ENCODE measurements around the gene UBA52. TPM values are rescaled to one million over a fixed set of nuclear protein-coding genes. Genes with fewer than 3 reads are reported as not detected.
A peak's percentile ranks its signal among the peaks of the same experiment; 100 is the strongest.

The UBA52 gene
- total and polyA plus RNA-seq, 12 donors = 634 to 1,276 (median 727) TPM

DNA sequence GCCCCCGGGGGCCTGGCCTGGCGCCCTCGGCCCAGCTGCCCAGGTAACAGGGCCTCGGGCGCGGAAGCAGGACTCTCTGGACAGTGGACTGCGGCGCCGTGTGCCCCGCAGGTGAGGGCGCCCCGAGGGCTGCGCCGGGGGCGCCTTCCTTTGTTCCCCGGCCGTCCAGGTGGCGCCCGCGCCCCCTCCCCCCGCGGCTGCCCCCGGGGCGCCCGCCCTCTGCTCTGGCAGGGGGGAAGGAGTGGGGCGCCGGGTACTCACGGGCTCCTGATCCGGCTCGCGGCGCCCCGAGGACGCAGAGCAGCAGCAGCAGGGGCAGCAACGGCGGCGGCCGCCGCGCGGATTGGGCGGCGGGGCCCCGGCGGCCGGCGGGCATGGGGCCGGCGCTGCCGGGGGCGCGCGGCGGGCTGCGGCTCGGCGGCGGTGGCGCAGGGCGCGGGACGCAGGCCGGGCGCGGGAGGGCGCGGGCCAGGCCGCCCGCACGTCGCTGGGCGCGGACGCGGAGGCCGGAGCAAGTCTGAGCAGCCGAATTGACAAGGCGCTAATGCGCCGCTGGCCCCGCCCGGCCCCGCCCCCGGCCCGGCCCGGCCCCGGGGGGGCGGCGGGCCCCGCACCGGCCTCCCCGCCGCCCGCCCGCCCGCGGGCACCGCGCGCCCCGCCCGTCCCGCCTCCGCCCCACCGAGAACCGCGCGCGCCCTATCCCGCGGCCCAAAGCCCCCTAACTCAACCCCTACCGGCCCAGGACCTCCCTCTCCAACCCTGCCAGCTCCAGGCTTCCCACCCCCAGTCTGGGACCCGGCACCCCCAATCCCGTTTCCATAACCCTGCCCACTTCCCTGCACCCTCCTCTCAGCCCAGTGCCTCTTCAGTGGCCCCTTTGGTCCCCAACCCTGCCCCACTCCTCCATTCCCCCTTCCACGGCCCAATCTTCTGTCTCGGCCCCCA lies 34.9 kb downstream of the UBA52 start, which contains the start of gene CRLF1:
CRLF1 (minus strand) TSS at position 519 of the 945 bp plus-strand sequence; CDS start at position 376, 143 bp downstream.
- ATAC-seq = peak in 1 of 8 donors; percentile 9
- 1% methylated on average over 35 to 103 of the region's 116 CpGs for whole genome bisulfite sequencing, 2 donors
- Histone ChIP-seq H3K36me3 (no peaks in the 10 kb centered on the region), H3K4me1 (peaks cover 15 to 53% (median 34%) of the 10 kb centered on the region in 9 donors), H3K27ac (peak within 1 kb of the TSS in 2 of 10 donors; percentile 1 to 36), H3K27me3 (peaks cover 40 to 96% (median 94%) of the 10 kb centered on the region in 7 donors), H3K9me3 (no peaks in the 10 kb centered on the region), H3K4me3 (peak within 1 kb of the TSS in 9 of 10 donors; percentile 10 to 35 (median 25))
- intact Hi-C loops (cut with DNase I) = loop anchor here in 3 of 10 donors (5.0 to 10.0 kb wide), 3 partner anchors 51 to 238 kb away; no protein-coding TSS in a partner anchor
- no peak for DNase-seq
- TF ChIP-seq, protein P1, sequence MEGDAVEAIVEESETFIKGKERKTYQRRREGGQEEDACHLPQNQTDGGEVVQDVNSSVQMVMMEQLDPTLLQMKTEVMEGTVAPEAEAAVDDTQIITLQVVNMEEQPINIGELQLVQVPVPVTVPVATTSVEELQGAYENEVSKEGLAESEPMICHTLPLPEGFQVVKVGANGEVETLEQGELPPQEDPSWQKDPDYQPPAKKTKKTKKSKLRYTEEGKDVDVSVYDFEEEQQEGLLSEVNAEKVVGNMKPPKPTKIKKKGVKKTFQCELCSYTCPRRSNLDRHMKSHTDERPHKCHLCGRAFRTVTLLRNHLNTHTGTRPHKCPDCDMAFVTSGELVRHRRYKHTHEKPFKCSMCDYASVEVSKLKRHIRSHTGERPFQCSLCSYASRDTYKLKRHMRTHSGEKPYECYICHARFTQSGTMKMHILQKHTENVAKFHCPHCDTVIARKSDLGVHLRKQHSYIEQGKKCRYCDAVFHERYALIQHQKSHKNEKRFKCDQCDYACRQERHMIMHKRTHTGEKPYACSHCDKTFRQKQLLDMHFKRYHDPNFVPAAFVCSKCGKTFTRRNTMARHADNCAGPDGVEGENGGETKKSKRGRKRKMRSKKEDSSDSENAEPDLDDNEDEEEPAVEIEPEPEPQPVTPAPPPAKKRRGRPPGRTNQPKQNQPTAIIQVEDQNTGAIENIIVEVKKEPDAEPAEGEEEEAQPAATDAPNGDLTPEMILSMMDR (IDR thresholded peaks at IDR 0.05) = no peak

DNA sequence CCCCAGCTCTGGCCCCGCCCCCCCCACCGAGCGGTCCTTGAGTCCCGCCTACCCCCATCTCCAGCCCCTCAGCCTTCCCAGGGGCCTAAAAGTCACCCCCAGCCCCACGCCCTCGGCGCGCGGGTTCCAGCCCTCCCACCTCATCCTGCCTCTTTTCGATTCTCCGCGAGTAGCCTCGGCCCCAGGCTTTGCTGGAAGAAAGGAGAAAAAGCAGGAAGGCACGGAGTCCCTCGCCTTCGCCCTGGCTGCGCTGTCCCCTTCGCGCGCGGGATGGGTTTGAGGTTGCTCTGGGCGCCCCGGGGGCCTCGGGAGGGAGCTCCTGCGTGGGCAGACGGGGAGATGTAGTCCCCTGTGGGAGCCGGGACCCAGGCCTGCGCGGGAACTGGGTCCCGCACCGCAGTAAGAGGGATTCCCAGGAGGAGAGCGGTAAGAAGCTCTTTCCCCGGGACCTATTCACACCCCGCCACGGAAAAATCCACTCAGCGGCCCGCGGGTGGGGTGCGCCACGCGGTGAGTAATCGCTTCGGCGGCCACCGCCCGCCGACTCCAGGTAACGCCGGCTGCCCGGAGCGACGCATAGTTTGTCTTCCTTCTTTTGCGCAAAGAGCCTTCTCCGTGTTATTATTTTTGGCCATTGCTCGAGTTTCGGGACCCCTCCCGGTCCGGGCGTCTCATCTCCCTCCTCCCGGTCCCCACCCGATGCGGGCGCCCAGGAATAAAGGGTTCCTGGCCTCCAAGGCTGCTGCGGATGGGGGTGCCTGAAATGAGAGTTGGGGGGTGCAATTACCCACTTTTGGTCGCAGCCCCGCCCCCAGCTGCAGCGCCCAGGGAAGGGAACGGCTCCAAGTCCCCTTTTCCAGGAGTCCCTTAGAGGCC lies 35.8 kb downstream of the UBA52 start:
- ATAC-seq = peak in 2 of 8 donors; percentile 8 to 39
- peaks cover 24 to 62% (median 44%) of the 10 kb centered on the region in 9 donors for H3K4me1 ChIP-seq

DNA sequence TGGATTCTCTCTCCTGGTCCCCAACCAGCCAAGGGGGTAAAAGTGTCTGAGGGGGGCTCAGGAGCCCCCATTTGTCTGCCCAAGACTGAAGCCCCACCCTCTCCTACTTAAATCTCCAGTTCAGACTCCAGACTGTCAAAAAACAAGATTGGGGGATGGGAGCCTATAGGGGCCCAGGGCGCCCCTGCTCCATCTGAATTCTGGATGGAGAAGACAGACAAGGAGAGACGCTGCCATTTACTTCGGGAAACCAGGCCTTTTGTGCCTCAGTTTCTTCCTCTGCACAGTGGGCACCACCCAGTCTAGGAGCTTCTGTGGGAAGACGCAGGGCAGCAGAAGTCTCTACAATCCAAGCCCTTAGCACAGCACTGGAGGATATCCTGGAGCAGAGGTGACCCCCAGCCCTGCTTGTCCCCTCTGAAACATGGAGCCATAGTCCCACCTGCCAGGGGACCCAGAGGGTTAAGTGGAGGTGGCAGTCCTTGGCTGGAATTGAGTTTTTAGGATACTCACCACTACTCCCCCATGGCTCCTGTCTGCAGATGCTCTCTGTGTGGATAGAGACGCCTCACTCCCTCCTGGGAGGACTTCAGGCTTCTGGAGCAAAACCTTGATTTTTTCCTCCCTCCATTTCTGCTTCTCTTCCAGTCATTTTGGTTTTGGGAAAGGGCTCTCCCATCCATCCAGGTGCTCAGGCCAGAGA lies 36.6 kb downstream of the UBA52 start:
- ATAC-seq = no peak
- H3K4me3 ChIP-seq = peak overlapping the region in 1 of 10 donors; percentile 25
- 18 to 30% methylated on average over 5 of the region's 5 CpGs for WGBS, 2 donors
- no peaks in the 10 kb centered on the region for H3K9me3 ChIP-seq
- H3K27ac ChIP-seq = no peak overlapping the region
- intact Hi-C loops (cut with DNase I) = loop anchor here in 3 of 10 donors (5.0 to 10.0 kb wide), 3 partner anchors 49 to 237 kb away; no protein-coding TSS in a partner anchor
- peaks cover 54 to 96% (median 96%) of the 10 kb centered on the region in 7 donors for H3K27me3 ChIP-seq
- peaks cover 26 to 68% (median 49%) of the 10 kb centered on the region in 9 donors for H3K4me1 ChIP-seq
- TF ChIP-seq, protein P1 (IDR thresholded peaks at IDR 0.05) = no peak
- no peaks in the 10 kb centered on the region for H3K36me3 ChIP-seq
- DNase-seq = no peak

More for the DNA sequence above, 35.8 kb downstream of the UBA52 start:
- no peaks in the 10 kb centered on the region for H3K9me3 ChIP-seq
- H3K4me3 ChIP-seq = peak overlapping the region in 8 of 10 donors; percentile 10 to 33 (median 22)
- intact Hi-C loops (cut with DNase I) = loop anchor here in 3 of 10 donors (5.0 to 10.0 kb wide), 3 partner anchors 50 to 237 kb away; no protein-coding TSS in a partner anchor
- no peak for DNase-seq
- no peaks in the 10 kb centered on the region for H3K36me3 ChIP-seq
- 1% methylated on average over 68 of the region's 68 CpGs for WGBS, 2 donors
- TF ChIP-seq, protein P1 (IDR thresholded peaks at IDR 0.05) = no peak
- peaks cover 48 to 96% (median 95%) of the 10 kb centered on the region in 7 donors for H3K27me3 ChIP-seq
- no peak overlapping the region for H3K27ac ChIP-seq

Measured in heart right ventricle (tissue), 16 donors.